Measurements from ENCODE around the gene LIPA. TPM values are rescaled to one million over a fixed set of nuclear protein-coding genes. Genes with fewer than 3 reads are reported as not detected.
"Not testable (repeated sequence)": the region's sequence is repeated elsewhere in the genome, so short reads cannot be mapped to it uniquely, and the experiment has no call there.

The LIPA gene
- total and polyA plus RNA-seq, 9 of the 15 experiments (the other 6 are each of a cell fraction or from before 2014, with no cell fraction given), result 0.07 to 0.40 (median 0.15) TPM; not detected in 1

DNA sequence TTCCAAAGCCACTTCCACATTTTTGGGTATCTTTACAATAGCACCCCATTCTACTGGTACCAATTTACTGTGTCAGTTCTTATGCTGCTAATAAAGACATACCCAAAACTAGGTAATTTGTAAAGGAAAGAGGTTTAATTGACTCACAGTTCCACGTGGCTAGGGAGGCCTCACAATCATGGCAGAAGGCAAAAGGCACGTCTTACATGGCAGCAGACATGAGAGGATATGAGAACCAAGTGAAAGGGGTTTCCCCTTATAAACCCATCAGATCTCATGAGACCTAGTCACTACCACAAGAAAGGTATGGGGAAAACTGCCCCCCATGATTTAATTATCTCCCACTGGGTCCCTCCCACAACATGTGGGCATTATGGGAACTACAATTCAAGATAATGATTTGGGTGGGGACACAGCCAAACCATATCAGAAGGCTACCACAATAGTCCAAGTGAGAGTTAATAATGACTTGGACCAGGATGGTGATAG lies 3.6 kb upstream of the LIPA start:
- CTCF ChIA-PET (ENCODE audit: low intra/inter-chr PET ratio); POLR2A ChIA-PET: not testable (repeated sequence)

DNA sequence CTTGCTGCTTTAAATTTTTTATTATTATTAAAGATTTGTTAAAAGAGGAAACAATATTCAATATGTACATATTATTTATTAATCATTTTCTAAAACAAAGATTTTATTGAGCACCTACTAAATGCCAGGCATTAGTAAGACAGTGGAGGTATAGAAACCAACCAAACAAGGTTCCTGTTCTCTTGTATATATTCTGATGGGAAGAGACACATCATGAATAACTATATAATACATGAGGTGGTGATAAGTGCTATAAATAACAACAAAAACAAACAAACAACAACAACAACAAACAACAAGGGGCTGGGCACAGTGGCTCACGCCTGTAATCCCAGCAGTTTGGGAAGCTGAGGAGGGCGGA lies 630 bp upstream of the LIPA start:
- no peaks in the 10 kb centered on the region for H3K36me3 ChIP-seq (ENCODE audit: control insufficient read depth, insufficient read depth, low read length)
- no peak overlapping the region for H3K4me2 ChIP-seq (ENCODE audit: insufficient read depth, low read length)
- no peaks in the 10 kb centered on the region for H4K20me1 ChIP-seq (replicated peaks; ENCODE audit: control insufficient read depth, insufficient read depth, low read length)
- no peak overlapping the region for H3K27ac ChIP-seq (ENCODE audit: extremely low read depth, low read depth, low read length)
- H3K4me3 ChIP-seq, result no peak overlapping the region
- H3K9me3 ChIP-seq (replicated peaks; ENCODE audit: control insufficient read depth, insufficient read depth, low read depth, low read length), result no peaks in the 10 kb centered on the region
- ChIA-PET POLR2A (no interaction called here), CTCF (ENCODE audit: low intra/inter-chr PET ratio) (no interaction called here)
- H3K9ac ChIP-seq (ENCODE audit: insufficient read depth in 1 of 2, low read depth in 2 of 2, low read length in 2 of 2), result no peak overlapping the region
- in situ Hi-C loops (cut with MboI) (no loop called here), intact Hi-C loops (cut with micrococcal nuclease) (no loop called here)
- no peaks in the 10 kb centered on the region for H3K27me3 ChIP-seq (ENCODE audit: control insufficient read depth in 2 of 2, insufficient read depth in 2 of 2, low read length in 2 of 2)
- ATAC-seq, result no peak
- BruUV-seq (replicated peaks), result no TSS peak
- no peak for DNase-seq (ENCODE audit: extremely low read depth in 1 of 4, low spot score in 3 of 4)
- no CpG with 5 or more reads among the region's 2 CpGs for WGBS (ENCODE audit: insufficient coverage, low coverage, missing lambda C conversion rate)
- peaks cover 0 to 6% of the 10 kb centered on the region in 2 experiments; a peak in 2 of 5 replicates for H3K4me1 ChIP-seq (replicated peaks in 1 of 2; ENCODE audit: control insufficient read depth in 2 of 2, insufficient read depth in 2 of 2, low read length in 2 of 2)
- TF ChIP-seq ZNF75A (CRISPR knock-in tag; IDR thresholded peaks at IDR 0.05) (no peak), BDP1 (IDR thresholded peaks at IDR 0.05; ENCODE audit: insufficient read depth, insufficient read length) (no peak)
- TF ChIP-seq, protein P1, sequence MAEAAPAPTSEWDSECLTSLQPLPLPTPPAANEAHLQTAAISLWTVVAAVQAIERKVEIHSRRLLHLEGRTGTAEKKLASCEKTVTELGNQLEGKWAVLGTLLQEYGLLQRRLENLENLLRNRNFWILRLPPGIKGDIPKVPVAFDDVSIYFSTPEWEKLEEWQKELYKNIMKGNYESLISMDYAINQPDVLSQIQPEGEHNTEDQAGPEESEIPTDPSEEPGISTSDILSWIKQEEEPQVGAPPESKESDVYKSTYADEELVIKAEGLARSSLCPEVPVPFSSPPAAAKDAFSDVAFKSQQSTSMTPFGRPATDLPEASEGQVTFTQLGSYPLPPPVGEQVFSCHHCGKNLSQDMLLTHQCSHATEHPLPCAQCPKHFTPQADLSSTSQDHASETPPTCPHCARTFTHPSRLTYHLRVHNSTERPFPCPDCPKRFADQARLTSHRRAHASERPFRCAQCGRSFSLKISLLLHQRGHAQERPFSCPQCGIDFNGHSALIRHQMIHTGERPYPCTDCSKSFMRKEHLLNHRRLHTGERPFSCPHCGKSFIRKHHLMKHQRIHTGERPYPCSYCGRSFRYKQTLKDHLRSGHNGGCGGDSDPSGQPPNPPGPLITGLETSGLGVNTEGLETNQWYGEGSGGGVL (CRISPR knock-in tag; IDR thresholded peaks at IDR 0.05), result no peak
- TF ChIP-seq, protein P2, sequence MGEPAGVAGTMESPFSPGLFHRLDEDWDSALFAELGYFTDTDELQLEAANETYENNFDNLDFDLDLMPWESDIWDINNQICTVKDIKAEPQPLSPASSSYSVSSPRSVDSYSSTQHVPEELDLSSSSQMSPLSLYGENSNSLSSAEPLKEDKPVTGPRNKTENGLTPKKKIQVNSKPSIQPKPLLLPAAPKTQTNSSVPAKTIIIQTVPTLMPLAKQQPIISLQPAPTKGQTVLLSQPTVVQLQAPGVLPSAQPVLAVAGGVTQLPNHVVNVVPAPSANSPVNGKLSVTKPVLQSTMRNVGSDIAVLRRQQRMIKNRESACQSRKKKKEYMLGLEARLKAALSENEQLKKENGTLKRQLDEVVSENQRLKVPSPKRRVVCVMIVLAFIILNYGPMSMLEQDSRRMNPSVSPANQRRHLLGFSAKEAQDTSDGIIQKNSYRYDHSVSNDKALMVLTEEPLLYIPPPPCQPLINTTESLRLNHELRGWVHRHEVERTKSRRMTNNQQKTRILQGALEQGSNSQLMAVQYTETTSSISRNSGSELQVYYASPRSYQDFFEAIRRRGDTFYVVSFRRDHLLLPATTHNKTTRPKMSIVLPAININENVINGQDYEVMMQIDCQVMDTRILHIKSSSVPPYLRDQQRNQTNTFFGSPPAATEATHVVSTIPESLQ (CRISPR knock-in tag; IDR thresholded peaks at IDR 0.05), result no peak
- TF ChIP-seq, protein P3, sequence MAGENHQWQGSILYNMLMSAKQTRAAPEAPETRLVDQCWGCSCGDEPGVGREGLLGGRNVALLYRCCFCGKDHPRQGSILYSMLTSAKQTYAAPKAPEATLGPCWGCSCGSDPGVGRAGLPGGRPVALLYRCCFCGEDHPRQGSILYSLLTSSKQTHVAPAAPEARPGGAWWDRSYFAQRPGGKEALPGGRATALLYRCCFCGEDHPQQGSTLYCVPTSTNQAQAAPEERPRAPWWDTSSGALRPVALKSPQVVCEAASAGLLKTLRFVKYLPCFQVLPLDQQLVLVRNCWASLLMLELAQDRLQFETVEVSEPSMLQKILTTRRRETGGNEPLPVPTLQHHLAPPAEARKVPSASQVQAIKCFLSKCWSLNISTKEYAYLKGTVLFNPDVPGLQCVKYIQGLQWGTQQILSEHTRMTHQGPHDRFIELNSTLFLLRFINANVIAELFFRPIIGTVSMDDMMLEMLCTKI (IDR thresholded peaks at IDR 0.05; ENCODE audit: partially characterized antibody), result no peak
- H2AFZ ChIP-seq (ENCODE audit: low read depth, low read length), result no peak overlapping the region
- H3K9me1 ChIP-seq (ENCODE audit: control insufficient read depth, insufficient read depth, low read length), result no peaks in the 10 kb centered on the region
- FAIRE-seq, result no peak
- H3K79me2 ChIP-seq (ENCODE audit: control insufficient read depth, insufficient read depth, low read length), result no peaks in the 10 kb centered on the region

More for the DNA sequence above, 3.6 kb upstream of the LIPA start:
- H3K4me1 ChIP-seq (replicated peaks in 1 of 2; ENCODE audit: control insufficient read depth in 2 of 2, insufficient read depth in 2 of 2, low read length in 2 of 2); intact Hi-C loops (cut with micrococcal nuclease); H3K27ac ChIP-seq (ENCODE audit: extremely low read depth, low read depth, low read length); H3K9me1 ChIP-seq (ENCODE audit: control insufficient read depth, insufficient read depth, low read length); in situ Hi-C loops (cut with MboI); H3K4me2 ChIP-seq (ENCODE audit: insufficient read depth, low read length); H2AFZ ChIP-seq (ENCODE audit: low read depth, low read length); ATAC-seq; FAIRE-seq; H3K36me3 ChIP-seq (ENCODE audit: control insufficient read depth, insufficient read depth, low read length); H3K79me2 ChIP-seq (ENCODE audit: control insufficient read depth, insufficient read depth, low read length); H3K9me3 ChIP-seq (replicated peaks; ENCODE audit: control insufficient read depth, insufficient read depth, low read depth, low read length); DNase-seq (ENCODE audit: extremely low read depth in 1 of 4, low spot score in 3 of 4); H3K9ac ChIP-seq (ENCODE audit: insufficient read depth in 1 of 2, low read depth in 2 of 2, low read length in 2 of 2); BruUV-seq (replicated peaks); H3K27me3 ChIP-seq (ENCODE audit: control insufficient read depth in 2 of 2, insufficient read depth in 2 of 2, low read length in 2 of 2); H4K20me1 ChIP-seq (replicated peaks; ENCODE audit: control insufficient read depth, insufficient read depth, low read length); H3K4me3 ChIP-seq: not testable (repeated sequence)
- 0% methylated on average over 1 of the region's 2 CpGs for WGBS (ENCODE audit: insufficient coverage, low coverage, missing lambda C conversion rate)

All from K562 (cell line).